ENCODE results near the gene ZNF808. TPM values are rescaled to one million over a fixed set of nuclear protein-coding genes. Genes with fewer than 3 reads are reported as not detected.

Gene ZNF808
- total RNA-seq, result 23.9 and 24.8 TPM in 2 replicates

DNA sequence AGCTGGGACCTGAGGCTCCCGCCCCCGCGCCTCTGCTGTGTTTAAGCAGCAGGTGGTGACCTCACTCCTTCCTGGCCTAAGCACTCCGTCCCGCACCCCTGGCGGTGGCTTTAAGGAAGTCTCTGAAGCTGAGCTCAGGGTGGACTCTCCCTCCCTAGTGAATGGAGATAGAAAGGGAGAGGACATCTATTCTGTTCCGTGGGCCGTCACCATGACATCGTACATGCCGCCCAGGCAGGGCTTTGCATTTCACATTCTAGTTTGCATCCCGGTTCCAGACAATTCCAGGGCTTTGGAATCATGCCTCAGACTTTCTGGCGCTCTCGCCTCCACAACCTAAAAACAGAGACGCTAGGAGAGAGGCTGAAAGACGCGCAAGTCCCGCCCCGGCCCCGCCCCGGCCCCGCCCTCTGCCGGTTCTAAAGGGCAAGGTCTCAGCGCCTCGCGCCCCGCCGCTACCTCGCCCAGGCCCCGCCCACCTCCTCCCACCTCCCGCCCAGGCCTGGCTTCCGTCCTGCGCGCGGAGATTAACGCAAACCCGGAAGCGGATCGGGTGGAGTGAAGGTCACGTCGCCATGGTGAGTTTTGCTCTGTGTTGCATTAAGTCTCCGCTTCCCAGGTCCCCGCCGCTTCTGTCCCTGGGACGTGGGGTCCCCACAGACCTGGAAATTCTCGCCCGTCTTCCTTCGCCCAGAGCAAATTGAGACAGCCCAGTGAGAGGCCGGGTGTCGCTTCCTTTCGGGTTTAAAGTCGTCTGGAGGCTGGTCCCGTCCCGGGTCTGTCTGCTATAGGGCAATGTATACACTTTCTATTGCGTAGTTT, at the start of gene ZNF808:
Gene ZNF808, plus strand, starts transcription at position 535 of the 822 bp plus-strand sequence. CDS start 15,617 bp downstream, outside the sequence.

DNA sequence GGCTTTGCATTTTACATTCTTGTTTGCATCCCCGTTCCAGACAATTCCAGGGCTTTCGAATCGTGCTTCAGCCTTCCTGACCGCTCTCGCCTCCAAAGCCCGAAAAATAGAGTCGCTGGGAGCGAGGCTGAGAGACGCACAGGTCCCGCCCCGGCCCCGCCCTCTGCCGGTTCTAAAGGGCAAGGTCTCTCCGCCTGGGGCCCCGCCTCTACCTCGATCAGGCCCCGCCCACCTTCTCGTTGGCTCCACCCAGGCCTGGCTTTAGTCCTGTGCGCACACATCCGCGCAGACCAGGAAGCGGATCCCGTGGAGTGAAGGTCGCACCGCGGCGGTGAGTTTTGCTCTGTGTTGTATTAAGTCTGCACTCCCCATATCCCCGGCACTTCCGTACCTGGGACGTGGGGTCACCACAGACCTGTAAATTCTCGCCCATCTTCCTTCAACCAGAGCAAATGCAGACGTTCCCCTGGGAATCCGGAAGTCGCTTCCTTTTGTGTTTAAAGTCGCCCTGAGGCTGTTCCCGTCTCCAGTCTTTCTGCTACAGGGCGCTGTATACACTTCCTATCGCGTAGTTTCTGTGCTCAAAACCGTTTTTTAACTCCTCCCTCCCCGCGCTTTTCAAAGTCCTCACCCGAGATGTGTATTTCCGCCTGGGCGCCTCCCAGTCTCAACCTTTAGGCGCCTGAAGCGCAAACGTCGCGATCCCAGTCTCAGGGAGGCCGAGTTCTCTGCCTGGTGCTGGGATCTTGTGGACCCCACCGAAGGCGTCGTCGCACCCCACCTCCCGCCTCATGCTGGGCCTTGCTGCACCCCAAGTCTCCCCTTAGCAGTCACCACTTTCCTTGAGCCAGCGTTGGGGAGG, 42.8 kb downstream of the ZNF808 start, which contains the start of gene ZNF701:
Gene ZNF701, plus strand, starts transcription at position 288 of the 862 bp plus-strand sequence. CDS start 3,861 bp downstream, outside the sequence.

Other genes starting within 250 kb of the ZNF808 start
- 3.7 and 4.2 TPM in 2 replicates for gene ZNF480, start 230.5 kb upstream of the ZNF808 start, total RNA-seq
- 3.5 and 4.8 TPM in 2 replicates for gene ZNF610, start 191.4 kb upstream of the ZNF808 start, total RNA-seq
- gene ZNF880, start 157.7 kb upstream of the ZNF808 start, total RNA-seq, result 21.9 and 34.0 TPM in 2 replicates
- gene ZNF528, start 129.8 kb upstream of the ZNF808 start, total RNA-seq, result 17.1 and 25.2 TPM in 2 replicates
- gene ZNF534, start 98.5 kb upstream of the ZNF808 start, total RNA-seq, result 0.07 and 0.23 TPM in 2 replicates
- gene ZNF578, start 74.1 kb upstream of the ZNF808 start, total RNA-seq, result 4.6 and 5.5 TPM in 2 replicates
- 15.6 and 15.7 TPM in 2 replicates for gene ZNF701, start 42.6 kb downstream of the ZNF808 start, total RNA-seq
- gene ZNF83, start 110.7 kb downstream of the ZNF808 start, total RNA-seq, result 51.9 and 54.2 TPM in 2 replicates
- gene ZNF611, start 207.4 kb downstream of the ZNF808 start, total RNA-seq, result 14.6 and 15.7 TPM in 2 replicates